ENCODE measurements around the gene ADCY1.

Gene ADCY1

GRCh38 chr7:45677311-45677900, 103.2 kb downstream of the ADCY1 start:
- no peak for DNase-seq (ENCODE audit: low read depth)

- no peak for DNase-seq (ENCODE audit: low read depth)
These were observed 105.3 kb downstream of the ADCY1 start for GRCh38 chr7:45679516-45679915.

DNA sequence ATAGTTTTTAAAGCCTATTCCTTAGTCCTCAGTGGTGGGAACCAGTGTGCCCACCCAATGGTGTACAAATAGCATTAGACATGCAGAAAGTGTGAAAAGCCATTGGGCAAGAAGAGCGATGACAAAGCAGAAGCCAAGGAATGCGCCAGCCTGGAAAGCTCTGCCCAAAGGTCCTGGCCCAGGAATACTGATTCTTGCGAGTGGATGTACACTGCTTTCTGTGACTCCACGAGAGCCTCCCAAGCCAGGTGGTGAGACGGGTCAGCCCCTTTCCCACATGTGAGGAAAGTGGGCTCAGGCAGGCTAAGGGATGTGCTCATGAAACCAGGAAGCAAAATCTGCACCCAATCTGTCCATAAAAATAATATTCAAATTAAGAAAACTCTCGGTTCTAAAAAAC, 106.6 kb downstream of the ADCY1 start:
- DNase-seq (ENCODE audit: low read depth), result no peak

DNA sequence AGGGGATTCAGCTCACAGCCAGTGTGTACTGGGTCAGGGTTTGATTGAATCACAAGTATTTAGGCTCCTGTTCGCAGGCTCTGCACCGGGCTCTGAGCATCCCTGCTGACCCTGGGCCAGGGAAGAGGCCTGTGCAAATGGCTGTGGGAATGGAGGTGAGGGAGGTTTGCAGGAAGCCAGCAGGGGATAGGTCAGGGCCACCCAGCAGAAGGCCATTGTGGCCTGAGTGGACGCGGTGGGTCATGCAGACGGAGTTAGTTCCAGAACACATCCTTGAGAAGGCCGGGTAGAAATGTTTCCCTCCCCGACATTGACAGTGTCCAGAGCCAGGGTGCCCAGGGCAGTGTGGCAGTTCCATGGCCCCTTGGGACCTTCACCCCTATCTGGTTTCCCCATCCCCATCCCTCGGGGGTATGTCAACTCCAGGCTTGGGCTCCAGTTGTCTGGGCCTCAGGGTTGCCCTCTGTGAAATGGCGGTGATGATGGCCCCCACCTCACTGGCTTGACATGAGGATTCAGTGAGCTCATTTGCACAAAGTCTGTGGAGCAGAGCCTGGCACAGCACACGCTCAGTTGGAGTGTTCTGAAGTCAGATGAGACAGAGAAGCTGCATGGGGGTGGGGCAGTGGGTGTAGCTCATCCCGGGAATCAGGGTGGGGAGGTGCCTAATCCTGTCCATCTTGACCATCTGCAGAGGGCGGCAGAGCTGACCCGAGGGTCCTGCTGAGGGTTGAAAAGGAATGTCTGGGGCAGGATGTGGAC, 107.6 kb downstream of the ADCY1 start:
- no peak for DNase-seq (ENCODE audit: low read depth)

GRCh38 chr7:45682358-45682735, 108.2 kb downstream of the ADCY1 start:
- no peak for DNase-seq (ENCODE audit: low read depth)

- DNase-seq (ENCODE audit: low read depth), result no peak
These were observed 108.8 kb downstream of the ADCY1 start for GRCh38 chr7:45682836-45683555.

DNA sequence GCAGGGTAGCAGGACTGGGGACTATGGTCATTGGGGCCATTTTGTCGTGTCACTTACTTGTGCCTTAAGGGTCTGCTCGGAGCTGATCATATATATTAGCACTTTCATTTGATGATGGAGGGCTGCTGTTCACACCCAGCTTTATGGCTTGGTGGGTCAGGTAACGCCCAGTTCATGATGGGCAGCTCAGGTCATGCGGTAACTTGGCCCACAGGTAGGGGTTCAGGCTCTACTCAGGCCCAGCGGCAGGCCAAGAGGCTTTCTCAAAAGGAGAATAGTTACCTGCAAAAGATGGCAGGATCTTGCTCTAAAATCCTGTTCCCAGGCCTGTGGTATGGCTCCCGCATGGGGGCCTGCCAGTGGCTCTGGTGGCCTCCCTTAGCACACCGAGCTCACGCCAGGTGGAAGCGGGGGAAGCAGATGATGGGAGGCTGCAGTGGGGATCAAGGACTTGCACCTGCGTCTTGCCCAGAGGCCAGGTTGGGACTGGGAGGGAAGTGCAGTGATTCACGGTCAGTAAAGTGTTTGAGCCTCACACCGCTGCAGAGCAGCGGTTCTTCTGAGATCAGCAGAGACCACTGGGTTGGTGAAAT, 109.5 kb downstream of the ADCY1 start:
- DNase-seq (ENCODE audit: low read depth), result no peak

DNA sequence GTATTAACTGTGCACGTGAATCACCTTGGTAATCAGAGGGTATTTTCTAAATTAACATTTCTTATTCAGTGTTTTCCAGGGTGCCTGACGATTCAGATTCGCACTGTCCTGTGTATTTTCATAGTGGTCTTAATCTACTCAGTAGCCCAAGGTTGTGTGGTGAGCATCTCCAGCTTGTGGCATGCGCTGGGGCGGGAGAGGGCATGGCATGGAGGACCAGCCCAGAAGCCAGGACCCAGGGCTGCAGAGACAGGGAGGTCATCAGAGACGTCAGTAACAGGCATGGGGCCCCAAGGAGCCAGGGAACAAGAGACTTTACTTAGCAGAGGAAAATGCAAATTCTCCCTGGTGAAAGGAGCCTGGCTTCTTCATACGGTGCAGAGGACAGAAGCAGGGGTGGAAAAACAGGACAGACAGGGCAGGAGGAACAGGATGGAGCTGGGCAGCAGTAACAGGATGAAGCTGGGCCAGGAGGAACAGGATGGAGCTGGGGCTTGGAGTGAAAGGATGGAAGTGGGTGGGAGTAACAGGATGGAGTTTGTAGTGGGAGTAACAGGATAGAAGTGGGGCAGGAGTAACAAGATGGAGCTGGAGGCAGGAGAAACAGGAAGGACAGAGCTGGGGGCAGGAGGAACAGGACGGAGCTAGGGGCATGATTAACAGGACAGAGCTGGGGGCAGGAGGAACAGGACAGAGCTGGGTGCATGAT, 110.9 kb downstream of the ADCY1 start:
- no peak for DNase-seq (ENCODE audit: low read depth)

- DNase-seq (ENCODE audit: low read depth), result no peak
These were observed 111.6 kb downstream of the ADCY1 start for GRCh38 chr7:45685619-45686240.

DNA sequence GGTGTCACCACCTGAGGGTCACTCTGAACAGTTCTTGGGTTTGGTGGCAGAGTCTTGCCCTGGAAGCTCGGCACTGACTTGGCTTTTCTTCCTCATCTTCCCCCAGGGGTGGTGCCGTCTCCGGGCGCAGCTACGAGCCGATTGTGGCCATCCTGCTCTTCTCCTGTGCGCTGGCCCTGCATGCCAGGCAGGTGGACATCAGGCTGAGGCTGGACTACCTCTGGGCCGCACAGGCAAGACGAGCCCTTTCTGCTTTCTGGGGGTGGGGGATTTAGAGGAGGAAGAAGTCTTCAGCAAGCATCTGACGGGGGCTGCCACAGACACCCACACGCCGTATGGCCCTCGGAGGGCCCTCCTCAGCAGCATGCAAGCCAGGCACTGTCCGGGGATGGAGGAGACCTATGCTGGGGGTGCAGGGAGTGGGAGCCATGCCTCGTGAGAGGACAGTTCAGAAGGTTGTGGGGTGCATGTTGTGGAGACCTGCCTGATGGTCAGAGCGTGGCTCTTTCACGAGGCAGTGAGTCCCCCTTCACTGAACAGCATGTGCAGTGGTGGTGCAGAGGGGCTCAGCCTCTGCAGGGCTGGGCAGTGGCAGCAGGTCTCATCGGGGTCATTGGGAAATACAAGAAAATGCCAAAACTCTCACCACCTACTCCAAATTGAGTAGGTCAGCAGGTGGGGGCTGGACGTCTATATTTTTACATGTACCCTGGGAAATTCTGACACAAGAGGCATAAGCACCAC, 112.4 kb downstream of the ADCY1 start:
- DNase-seq (ENCODE audit: low read depth), result no peak

DNA sequence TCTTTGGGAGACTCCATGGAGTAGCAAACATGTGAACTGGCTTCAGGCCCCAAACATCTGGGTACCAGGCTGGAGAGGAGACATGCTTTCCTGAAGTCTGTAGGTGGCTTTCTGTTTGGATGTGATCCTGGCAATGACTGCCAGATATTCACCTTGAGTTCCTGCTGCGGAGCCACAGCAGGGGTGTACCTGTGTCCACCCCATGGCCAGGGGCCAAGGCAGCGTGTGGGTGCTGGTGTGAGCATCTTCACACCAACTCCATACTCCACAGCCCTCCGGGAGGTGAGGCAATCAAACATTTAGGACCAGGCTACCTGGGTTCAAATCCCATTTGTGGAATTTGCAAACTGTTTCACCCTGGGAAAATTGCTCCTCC, 113.0 kb downstream of the ADCY1 start:
- DNase-seq (ENCODE audit: low read depth), result no peak

- no peak for DNase-seq (ENCODE audit: low read depth)
These were observed 113.6 kb downstream of the ADCY1 start for GRCh38 chr7:45687721-45688120.

DNA sequence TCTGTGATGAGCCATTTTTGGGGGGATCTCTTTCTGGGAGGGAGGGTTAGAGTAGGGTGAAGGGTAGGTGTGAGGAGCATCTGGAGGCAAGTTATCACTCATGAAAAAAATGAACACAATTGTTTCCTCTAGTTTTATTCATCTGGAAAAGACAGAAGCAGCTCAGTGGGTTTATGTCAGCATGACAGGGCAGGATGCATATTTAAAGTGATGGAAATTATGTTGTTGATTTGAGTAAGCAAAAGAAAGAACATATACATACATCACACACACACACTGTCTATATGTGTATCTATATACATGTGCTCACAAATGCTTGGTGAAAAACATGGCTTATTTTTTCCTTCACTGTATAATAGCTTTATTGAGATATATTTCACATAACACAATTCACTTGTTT, 114.2 kb downstream of the ADCY1 start:
- no peak for DNase-seq (ENCODE audit: low read depth)

- no peak for DNase-seq (ENCODE audit: low read depth)
These were observed 115.0 kb downstream of the ADCY1 start for GRCh38 chr7:45689011-45689796.

DNA sequence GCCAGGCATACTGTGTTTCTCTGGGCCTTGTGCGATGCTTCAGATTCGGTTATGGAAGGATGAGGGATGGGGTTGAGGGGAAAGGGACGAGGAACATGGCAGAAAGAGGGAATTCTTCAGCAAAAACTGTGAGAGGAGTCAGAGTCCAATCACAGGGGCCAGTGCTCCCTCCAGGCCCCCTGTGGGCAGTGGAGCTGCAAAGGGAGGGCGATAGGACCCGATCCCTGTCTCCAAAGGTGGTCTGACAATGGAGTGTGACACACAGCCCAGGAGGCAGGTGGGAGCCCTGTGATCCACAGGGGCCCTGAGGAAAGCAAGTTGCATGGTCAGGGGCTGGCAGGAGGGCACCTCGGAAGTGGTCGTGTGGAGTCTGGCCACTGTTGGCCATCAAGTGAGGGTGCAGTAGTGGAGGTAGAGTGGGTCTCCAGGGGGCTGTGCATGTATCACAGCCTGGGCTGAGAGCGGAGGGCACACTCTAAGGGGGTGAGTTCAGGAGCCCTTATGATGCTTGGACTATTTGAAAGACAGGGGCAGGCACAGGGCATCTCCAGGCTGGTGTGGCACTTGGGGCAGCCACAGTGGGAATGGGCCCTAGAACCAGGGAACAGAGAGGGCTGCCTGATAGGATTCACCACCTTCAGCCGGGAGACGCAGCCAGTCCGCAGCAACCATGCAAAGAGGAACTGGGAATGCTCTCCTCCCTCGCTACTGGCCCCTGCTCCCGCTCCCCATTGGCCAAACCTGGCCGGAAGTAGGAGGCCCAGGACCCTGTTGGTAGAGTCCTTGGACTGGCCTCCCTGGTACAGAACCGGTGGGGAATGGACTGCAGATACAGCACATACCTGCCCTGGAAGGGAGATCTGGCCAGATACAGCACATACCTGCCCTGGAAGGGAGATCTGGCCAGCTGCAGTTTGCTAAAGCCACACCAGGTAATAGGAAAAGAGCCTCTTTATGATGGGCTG, 115.9 kb downstream of the ADCY1 start:
- DNase-seq (ENCODE audit: low read depth), result no peak

DNA sequence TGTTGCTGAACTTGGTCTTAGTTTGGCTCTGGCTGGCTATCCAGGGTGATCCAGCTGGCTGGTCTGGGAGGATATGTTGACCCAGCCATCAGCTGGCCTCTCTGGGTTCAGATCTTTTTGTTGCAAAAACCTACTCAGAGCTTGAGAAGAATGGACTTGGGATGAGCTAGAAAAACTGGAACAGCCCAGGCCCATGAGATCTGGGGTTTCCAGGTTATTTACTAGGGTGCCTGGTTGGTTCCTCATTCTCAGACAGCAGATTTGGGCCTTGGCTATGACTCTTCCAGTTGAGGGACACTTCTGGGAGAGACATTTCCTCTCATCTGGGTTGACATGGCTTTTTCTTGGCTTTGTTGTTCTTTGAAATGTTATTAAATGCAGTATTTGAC, 116.6 kb downstream of the ADCY1 start:
- no peak for DNase-seq (ENCODE audit: low read depth)

DNA sequence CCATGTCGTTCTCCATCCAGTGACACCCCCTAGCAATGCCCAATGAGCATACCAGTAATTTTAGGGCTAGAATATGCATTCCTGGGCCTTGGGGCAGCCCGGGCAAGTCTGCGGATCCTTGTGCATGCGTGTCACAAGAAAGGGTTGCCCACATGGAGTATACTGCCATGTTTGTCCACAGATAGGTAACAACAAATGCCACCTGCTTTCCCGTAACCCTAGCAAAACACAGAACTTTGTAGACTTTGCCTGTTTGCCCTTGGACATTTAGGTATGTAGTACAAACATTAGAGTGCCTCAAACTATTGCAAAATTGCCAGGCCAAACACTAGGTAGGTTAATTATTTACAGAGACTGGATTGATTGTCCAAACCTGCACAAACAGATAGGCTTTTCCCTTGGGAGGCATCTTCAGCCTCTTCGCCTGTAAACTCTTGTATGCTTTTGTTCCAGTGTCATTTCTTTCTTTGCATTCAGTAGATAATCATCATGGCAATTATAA, 117.0 kb downstream of the ADCY1 start:
- DNase-seq (ENCODE audit: low read depth), result no peak

- no peak for DNase-seq (ENCODE audit: low read depth)
These were observed 117.9 kb downstream of the ADCY1 start for GRCh38 chr7:45692031-45692430.

Measured in stimulated activated CD4-positive, alpha-beta T cell treated with anti-CD3 and anti-CD28 coated beads, Interleukin-2, amount 100 ng/mL, for 4 hours (primary cell).